Stimulated activated CD4-positive, alpha-beta T cell treated with anti-CD3 and anti-CD28 coated beads, TNF-alpha, amount 100 ng/mL, for 4 hours (primary cell): Measurements from ENCODE around the gene CMTM3.
"Not testable (repeated sequence)": the region's sequence is repeated elsewhere in the genome, so short reads cannot be mapped to it uniquely, and the experiment has no call there.

Experiments used
- DNase-seq, 3 experiments: peaks; one replicate each; pipeline ENCODE4 v3.0.0-alpha.2; 2020; ENCODE audit warnings: low read depth in 3 of 3

The CMTM3 gene

DNA sequence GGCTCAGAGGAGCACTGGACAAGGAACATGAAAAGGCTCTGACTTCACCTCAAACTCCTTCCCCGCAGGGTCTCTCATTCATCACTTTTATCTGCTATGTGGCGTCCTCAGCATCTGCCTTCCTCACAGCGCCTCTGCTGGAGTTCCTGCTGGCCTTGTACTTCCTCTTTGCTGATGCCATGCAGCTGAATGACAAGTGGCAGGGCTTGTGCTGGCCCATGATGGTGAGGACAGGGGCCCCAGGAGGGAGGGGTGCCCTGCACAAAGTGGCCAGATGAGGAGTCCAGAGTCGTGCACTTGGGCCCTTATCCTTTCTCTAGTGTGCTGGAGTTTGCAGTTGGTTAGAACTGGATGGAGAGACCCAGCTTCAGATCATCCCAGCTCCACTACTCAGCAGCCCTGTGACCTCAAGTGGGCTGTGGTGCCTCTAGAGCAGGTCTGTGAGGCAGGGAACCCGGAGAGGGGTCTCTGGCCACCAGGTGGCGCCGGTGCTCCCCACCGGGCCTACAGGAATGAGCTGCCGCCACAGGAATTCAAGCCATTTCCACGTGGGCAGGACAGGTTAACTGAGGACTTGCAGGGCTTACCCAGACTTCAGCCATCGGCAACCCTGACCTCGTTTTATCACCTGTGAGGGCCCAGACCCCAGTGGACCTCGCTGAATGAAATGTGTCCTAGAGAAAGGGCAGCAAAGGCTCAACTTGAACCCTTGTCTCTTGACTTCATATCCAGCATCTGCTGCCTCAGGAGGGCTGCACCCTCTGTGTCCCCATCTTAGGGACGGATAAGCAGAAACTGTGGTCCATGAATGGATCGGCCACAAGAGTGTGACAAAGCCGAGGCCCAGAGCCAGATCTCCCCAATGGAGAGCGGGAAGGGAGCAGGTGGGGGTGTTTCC is 4.0 kb downstream of the CMTM3 start:
- peak; percentile 72 to 80 (median 77) for DNase-seq

DNA sequence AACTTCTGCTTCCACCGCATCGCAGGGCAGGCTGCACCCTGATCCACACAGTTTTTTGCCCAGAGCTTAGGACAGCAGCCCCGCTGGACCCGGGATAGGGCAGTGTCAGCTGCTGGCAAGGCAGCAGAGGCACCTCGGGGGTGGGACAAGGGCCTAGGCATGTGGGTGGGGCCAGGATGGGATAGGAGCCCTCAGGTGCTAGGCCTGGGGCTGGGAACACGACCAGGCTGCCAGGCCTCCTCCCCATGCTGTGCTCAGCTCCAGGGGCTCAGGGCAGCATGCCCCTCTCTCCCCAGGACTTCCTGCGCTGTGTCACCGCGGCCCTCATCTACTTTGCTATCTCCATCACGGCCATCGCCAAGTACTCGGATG is 4.6 kb downstream of the CMTM3 start:
- DNase-seq = no peak

DNA sequence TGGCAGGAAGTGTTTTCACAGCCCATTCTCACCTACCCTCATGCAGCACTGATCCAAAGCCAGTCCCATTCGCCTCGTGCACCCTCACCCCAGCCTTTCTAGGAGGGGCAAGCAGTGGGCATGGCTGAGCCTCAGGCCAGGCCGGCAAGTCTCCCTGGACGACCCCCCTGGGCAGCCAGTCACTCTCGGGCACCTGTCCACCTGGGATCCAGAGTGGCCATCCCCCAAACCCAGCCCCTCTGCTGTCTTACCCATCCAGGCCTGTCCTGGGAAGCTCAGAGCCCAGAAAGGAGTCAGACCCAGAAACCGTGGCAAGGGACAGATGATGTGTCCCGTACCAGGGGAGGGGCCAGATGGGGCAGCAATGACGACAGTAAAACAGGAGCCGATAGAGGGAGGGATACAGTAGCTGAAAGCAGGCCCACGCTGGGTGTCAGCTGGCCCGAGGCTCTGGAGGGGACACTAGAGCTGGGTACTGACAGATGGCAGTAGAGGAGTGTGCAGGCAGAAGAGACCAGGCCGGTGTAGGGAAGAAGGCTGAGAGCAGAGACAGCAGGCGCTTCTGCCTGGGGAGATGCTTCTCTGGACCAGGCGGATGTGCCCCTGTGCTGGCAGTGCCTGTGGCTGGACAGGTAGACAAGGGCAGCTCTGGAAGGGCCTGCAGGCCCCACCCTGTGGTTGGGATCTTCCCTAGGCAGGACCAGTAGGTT is 5.8 kb downstream of the CMTM3 start:
- DNase-seq = no peak

DNA sequence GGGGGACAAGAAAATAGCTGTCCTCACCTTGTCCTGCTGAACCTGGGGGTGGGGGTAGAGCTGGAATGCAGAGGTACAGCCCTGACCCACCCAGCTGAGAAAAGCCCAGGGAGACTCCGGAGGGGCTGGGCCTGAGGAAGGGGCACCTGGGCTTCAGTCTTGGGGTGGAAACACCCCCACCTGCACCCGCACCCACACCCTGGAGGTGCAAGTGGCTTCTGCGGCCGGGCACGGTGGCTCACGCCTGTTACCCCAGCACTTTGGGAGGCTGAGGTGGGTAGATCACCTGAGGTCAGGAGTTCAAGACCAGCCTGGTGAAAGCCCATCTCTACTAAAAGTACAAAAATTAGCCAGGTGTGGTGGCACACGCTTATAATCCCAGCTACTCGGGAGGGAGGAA is 7.4 kb downstream of the CMTM3 start:
- not testable (repeated sequence) for DNase-seq

DNA sequence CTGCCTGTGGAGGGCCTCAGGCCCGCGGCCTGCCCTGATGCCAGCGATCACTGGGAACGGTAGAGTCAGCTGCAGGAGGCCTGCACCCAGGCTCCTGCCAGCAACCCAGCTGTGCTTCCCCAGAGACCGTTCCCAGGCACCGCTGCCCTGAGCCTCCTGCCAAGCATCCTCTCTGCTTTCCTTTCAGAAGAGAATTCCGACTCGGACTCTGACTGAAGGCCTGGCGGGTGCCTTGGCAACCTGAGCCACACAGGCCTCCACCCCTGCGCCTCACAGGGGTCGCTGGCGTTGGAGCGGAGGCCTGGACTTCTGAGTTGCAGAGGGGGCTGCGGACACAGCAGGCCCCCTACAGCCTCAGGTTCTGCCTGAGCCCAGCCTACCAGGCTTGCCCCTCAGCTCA is 7.9 kb downstream of the CMTM3 start:
- DNase-seq = no peak

DNA sequence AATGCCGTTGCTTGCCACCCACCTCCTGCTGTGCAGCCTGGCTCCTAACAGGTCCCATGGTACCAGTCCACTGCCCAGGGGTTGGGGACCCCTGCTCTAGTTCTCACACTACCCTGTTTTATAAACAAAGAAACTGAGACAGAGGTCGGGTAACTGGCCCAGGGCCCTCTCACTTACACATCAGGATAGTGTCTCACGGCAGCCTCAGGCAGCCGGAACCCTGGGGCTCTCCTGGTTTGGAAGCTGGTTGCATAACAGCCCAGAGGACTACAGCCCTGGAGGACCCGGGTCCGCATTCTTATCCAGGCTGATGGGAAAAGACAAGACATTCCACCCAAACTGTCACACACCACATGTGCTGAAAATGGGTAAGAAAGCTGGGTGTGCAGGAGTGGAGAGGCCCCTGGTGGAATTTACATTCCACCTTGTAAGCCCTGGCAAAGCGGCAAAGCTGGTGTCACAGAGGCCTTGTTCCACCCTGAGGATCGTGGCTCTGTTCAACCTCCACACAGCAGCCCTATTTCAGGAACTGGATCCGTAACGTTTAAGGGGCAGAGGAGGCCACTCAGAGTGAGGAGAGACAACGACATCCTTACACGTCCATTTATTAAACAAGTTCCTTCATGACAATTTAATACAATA is 9.8 kb downstream of the CMTM3 start:
- DNase-seq = no peak

DNA sequence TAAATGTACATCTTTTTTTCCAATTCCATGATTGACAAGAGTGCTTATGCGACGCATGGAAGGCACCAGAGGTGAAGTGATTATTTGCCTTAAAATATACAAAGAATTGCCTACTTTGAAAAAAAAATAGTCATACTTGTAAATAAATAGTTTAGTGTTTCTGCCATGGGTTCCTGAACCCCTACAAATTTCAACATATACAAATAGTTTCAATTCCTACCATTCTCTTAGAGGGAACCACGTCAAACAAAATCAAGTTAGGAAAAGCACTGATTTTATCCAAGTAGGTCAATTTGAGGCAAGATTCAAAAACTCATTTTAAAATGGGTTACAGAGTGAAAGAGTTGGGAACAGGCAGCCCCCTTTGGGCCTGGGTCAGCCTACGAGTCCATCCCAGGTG is 11.7 kb downstream of the CMTM3 start:
- no peak for DNase-seq

DNA sequence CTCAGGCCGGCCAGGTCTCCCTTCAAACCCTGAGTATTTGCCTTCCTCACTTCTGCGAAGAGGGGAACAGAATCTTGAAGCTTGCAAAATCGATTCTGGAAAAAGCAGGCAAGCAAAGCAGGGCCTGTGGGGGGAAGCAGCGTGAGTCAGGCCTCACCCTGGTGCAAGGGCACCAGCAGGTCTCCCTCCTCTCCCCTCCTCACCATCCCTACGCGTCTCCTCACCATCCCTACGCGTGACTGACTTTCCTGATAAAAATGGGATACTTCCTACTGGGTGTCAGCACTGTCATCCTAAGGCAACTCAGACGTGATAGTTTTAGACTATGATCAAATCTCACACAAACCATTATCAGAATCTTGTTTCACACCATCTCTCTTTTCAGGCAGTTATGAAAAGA is 12.1 kb downstream of the CMTM3 start:
- DNase-seq = no peak

DNA sequence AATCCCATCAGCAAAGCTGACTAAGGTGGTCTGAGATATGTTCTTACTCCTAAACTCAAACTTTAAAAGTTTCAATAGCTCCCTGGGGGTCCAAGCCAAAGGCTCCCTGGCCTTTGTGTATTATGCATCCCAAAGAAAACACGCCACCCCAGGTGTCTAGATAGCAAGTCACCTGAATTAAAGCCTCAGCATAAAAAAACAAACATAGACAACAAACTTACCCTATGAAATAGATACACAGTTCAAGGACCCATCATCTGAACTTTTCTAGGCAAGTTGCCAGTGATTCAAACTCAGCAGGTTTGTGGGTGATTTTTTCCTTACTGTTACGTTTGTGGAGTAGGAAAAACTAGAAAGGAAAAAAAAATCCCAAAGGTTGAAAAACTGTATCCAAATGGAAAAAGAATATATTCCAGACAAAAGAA is 12.5 kb downstream of the CMTM3 start:
- DNase-seq = no peak

DNA sequence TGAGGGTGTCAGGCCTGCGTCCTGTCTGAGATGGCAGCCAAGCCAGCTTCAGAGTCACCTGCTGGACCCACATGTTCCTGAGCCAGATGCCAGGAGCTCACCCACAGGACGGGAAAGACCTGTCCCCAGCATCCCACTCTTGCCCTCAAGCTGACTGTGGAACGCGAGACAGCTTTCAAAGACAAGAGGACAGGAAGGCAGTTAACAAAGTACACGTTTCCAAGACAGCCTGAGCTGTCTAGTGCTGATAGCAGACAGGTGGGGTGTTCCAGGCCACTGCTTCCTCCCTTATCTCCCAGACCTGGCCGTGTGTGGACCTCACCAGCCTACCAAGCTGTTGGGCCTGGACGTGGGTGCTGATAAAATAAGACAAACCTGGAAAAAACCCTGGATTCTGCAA is 13.2 kb downstream of the CMTM3 start:
- DNase-seq = no peak

DNA sequence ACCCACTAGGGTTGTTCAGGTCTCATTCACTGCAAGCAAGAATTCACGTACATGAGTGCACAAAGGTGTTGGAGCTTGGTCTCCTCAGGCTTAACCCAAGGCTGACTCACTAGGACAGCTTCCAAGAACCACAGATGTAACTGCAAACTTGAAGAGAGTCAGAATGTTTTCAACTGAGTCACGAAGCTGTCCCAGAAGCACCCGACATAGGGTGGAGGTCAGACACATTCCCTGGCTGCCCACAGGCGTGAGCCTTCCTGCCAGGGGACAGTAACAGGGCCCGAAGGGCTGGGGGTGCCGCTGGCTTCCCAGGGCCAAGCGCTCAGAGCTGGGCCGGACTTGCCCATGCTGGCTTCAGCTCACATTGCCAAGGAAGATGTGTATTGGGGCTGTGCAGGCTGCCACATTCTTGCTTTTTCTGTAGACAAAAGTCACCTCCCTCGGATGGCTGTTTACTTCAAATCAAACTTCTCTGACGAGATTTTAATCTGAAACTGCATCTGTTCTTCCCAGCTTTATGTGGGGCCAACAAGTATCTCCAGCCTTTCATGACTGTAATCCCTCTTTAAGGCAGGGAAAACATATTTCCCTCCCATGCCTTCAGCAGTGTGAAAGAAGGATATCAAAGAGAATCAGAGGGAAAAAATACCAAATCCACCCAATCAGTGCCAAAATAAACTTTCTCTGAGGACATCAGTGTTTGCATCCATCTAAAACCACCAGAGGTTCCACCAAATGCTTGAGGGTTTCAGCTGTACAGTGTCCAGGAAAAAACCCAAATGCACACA is 14.3 kb downstream of the CMTM3 start:
- no peak for DNase-seq

DNA sequence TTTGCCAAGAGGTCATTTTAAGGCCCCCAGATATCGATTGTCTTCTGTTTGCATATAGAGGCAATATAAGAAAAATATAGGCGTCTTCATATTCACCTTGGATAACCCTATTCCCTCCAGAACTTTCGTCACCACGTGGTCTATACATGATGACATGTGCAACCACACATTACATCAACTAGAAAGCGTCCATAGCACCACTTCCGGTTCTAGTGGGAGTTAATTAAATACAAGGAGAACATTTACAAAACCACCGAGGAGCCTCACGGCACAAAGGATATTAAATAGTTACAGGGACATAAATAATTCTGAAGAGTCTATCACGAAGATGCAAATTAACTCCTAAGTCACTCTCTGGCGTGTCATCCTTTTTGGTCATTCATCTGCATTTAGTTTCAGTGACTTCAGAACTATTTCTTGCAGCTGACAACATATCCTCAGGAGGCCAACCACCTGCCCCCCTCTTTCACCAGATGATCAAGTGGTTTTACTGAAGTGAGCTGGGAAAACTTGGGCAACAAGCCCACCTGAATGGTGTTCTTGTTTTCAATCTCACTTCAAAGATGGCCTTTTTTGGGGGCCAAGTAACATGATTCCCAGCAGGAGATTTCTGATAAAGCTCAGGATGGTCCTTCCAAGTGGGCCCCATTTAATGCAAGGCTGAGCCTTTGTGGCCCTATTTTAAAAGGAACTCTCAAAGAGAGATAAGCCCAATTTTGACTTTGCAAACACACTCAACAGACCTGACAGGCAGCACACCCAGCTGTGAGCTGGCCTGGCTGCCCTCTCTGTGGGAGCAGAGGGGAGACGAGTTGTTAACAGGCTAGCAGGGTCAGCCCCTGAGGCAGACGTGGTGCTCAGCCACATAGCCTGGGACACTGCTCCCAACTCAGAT is 15.3 kb downstream of the CMTM3 start:
- no peak for DNase-seq

DNA sequence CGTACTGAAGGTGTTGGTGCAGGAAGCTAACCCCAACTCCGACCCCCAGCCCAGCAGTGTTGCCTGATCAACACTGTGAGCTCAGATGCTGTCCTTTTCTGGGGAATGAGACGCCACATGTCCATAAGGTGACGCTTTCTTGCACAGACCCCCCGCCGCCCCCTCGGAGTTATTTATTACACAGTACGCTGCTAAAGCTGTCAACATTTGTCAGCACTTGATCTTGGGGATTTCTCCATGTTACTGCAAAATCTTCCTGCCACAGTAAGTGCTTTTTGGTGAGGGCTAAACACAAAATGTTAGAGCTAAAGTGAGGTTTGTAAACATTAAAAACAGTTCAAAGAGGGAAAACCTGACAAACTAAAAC is 15.9 kb downstream of the CMTM3 start:
- DNase-seq = no peak

DNA sequence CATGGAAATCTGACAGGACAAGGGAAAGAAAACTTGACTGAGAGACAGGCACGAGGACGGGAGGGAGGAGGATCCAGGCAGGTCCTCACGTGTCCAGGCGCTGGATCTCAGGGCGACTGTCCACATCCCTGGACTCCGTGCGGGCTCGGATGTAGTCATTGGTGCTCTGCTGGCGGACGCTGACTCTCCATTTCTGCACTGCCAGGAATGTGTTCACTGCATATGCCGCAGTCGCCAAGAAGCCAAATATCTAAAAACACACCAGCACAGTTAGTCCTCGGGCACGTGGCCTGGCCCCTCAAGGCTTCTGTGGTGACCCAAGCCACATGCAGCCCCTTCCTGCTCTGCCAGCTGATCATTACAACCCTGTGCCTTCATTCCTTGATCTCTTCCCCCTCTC is 17.5 kb downstream of the CMTM3 start:
- no peak for DNase-seq

DNA sequence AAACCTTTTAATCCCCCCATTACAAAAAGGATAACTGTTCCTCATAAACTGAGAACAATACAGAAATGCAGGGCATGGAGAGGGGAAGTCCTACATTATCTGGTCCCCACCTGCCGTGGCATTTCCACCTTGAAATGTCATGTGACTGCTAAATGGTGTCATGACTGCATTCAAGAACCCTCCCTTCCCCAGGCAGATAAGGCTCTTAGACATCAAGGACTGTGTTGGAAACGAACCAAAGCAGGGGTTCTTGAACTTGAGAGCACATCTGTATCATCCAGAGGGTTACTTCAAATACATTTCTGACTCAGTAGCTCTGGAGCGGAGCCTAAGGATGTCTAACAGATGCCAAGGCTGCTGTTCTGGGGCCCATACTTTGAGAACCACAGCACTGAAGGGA is 18.4 kb downstream of the CMTM3 start:
- no peak for DNase-seq

DNA sequence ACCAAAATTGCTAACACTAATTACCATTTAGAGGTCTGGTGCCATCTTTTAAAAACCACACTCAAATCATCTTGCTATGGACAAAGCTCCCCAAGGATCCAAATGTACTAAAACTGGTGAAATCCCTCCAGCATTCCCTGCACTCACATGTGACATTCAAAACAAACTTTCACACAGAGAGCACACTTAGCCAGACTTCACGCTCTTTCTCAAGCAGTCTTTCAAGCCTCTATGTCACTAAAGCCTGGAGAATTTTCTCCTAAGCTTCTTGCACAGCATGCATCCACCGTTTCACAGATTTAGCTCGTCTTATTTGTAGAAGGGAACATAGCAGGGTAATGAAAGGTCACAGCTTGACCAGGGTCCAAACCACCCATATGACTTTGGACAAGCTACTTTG is 19.3 kb downstream of the CMTM3 start:
- DNase-seq = no peak

DNA sequence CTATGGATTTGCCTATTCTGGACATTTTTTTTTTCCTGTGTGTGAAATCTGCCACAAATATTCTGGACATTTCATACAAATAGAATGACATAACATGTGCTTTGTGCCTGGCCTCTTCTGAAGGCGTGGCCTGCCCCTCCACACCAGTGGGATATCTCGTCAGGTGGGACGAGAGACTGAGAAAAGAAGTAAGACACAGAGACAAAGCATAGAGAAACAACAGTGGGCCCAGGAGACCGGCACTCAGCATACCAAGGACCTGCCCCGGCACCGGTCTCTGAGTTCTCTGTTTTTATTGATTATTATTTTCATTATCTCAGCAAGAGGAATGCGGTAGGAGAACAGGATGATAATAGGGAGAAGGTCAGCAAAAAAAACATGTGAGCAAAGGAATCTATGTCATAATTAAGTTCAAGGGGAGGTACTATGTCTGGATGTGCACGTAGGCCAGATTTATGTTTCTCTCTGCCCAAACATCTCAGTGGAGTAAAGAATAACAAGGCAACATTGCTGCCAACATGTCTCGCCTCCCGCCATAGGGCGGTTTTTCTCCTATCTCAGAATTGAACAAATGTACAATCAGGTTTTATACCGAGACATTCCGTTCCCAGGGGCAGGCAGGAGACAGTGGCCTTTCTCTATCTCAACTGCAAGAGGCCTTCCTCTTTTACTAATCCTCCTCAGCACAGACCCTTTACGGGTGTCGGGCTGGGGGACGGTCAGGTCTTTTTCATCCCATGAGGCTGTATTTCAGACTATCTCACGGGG is 23.3 kb downstream of the CMTM3 start:
- not testable (repeated sequence) for DNase-seq

DNA sequence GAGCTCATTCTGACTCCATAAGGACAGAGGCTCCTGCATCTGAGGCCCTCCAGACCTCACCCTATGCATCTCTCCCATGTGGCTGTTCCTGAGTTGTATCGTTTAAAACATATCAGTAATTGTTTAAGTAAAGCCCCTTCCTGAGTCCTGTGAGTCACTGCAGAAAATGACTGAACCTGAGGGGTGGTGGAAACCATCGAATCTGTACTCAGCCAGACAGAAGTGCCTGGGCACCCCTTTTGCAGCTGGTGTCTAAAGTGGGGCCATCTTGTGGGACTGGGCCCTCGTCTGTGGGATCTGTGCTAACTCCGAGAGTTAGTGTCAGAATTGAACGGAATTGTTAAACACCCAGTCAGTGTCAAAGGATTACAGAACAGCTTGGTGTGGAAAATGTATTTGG is 25.4 kb downstream of the CMTM3 start:
- DNase-seq = no peak

DNA sequence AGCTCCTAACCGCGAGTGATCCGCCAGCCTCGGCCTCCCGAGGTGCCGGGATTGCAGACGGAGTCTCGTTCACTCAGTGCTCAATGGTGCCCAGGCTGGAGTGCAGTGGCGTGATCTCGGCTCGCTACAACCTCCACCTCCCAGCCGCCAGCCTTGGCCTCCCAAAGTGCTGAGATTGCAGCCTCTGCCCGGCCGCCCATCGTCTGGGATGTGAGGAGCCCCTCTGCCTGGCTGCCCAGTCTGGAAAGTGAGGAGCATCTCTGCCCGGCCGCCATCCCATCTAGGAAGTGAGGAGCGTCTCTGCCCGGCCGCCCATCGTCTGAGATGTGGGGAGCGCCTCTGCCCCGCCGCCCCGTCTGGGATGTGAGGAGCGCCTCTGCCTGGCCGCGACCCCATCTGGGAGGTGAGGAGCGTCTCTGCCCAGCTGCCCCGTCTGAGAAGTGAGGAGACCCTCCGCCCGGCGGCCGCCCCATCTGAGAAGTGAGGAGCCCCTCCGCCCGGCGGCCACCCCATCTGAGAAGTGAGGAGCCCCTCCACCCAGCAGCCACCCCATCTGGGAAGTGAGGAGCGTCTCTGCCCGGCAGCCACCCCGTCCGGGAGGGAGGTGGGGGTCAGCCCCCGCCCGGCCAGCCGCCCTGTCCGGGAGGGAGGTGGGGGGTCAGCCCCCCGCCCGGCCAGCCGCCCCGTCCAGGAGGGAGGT is 26.2 kb downstream of the CMTM3 start:
- DNase-seq = not testable (repeated sequence)

DNA sequence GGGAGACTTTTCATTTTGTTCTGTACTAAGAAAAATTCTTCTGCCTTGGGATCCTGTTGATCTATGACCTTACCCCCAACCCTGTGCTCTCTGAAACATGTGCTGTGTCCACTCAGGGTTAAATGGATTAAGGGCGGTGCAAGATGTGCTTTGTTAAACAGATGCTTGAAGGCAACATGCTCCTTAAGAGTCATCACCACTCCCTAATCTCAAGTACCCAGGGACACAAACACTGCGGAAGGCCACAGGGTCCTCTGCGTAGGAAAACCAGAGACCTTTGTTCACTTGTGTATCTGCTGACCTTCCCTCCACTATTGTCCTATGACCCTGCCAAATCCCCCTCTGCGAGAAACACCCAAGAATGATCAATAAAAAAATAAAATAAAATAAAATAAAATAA is 27.1 kb downstream of the CMTM3 start:
- DNase-seq = not testable (repeated sequence)
